IPS-NIHi7 (cell line): ENCODE measurements around the gene GPATCH4.
"Not testable (repeated sequence)": the region's sequence is repeated elsewhere in the genome, so short reads cannot be mapped to it uniquely, and the experiment has no call there.

ENCODE experiments used
- DNase-seq: peaks from one replicate; pipeline ENCODE4 v3.0.0; 2012; ENCODE audit warnings: mixed read lengths; ENCODE audit errors: extremely low spot score

Gene GPATCH4

GRCh38 chr1:156578055-156578454 lies 23.2 kb downstream of the GPATCH4 start:
- DNase-seq: no peak

GRCh38 chr1:156577550-156577949 lies 23.7 kb downstream of the GPATCH4 start:
- DNase-seq: no peak

- DNase-seq: no peak
Observed at GRCh38 chr1:156574039-156574633, 27.1 kb downstream of the GPATCH4 start.

- DNase-seq: no peak
Observed at GRCh38 chr1:156572663-156573018, 28.6 kb downstream of the GPATCH4 start.

- DNase-seq: peak; percentile 96
Observed at GRCh38 chr1:156571919-156572662, 29.2 kb downstream of the GPATCH4 start, which contains the start of gene IQGAP3. Gene IQGAP3 (minus strand): TSS chr1:156572565. CDS start chr1:156572529, 36 bp downstream.

- DNase-seq: no peak
Observed at GRCh38 chr1:156571261-156571852, 29.9 kb downstream of the GPATCH4 start.

GRCh38 chr1:156566436-156566835 lies 34.8 kb downstream of the GPATCH4 start:
- no peak for DNase-seq

- DNase-seq: no peak
Observed at GRCh38 chr1:156565519-156565918, 35.8 kb downstream of the GPATCH4 start.

- no peak for DNase-seq
Observed at GRCh38 chr1:156560585-156561163, 40.6 kb downstream of the GPATCH4 start.

- DNase-seq: no peak
Observed at GRCh38 chr1:156559797-156560385, 41.4 kb downstream of the GPATCH4 start.

GRCh38 chr1:156559086-156559796 lies 42.0 kb downstream of the GPATCH4 start:
- no peak for DNase-seq

GRCh38 chr1:156556354-156556753 lies 44.9 kb downstream of the GPATCH4 start:
- DNase-seq: no peak

- DNase-seq: no peak
Observed at GRCh38 chr1:156555715-156556114, 45.6 kb downstream of the GPATCH4 start.

- no peak for DNase-seq
Observed at GRCh38 chr1:156554971-156555370, 46.3 kb downstream of the GPATCH4 start.

- DNase-seq: no peak
Observed at GRCh38 chr1:156553860-156554485, 47.3 kb downstream of the GPATCH4 start.

GRCh38 chr1:156552937-156553336 lies 48.3 kb downstream of the GPATCH4 start:
- DNase-seq: not testable (repeated sequence)

- no peak for DNase-seq
Observed at GRCh38 chr1:156552518-156552917, 48.8 kb downstream of the GPATCH4 start.

- DNase-seq: no peak
Observed at GRCh38 chr1:156551869-156552268, 49.4 kb downstream of the GPATCH4 start.

GRCh38 chr1:156551066-156551643 lies 50.1 kb downstream of the GPATCH4 start:
- no peak for DNase-seq

GRCh38 chr1:156550346-156550745 lies 50.9 kb downstream of the GPATCH4 start:
- DNase-seq: no peak

GRCh38 chr1:156549831-156550230 lies 51.4 kb downstream of the GPATCH4 start:
- no peak for DNase-seq
